Kasumi-1 (cell line): ENCODE results near the gene DCC.
"Not testable (repeated sequence)": the region's sequence is repeated elsewhere in the genome, so short reads cannot be mapped to it uniquely, and the experiment has no call there.

Source experiments
- DNase-seq, 2 experiments: peaks; one replicate each; lab custom pipeline; 2025; lab: John Stamatoyannopoulos, UW

Gene DCC

DNA sequence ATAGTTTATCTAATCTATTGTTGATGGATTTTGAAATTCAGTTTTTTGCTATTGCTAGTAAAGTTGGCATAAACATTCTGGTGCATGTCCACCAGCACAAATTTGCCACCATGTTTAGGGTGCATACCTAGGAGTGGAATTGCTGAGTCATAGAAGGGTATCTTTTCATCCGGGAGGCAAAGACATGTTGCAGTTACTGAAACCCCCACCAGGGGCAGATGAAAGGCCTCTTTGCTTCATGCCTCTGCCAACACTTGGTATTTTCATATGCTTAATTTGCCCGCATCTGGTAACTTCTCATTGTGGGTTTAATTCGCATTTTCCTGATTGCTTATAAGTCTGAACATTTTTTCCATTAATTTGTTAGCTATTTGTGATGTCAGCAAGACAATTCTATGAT lies 8.2 kb downstream of the DCC start:
- peak; percentile 3 to 11 for DNase-seq

DNA sequence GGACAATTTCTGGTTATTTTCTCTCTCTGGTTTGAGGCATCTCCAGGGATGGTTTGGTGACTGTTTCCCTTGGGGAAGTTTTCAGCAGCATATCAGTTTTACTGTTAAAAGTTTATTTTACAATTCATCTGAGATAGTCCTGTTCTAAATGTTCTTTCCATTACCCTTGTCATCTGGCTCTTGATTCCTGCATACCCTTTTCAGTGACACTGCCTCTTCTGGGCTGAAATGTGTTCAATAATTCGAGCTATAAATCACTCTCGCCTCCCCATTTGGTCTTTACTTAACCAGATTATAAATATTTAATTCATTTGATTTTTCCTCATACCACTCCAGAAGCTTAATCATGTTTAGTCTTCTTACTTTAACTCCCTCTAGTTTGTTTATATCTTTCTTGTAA lies 9.5 kb downstream of the DCC start:
- DNase-seq, result no peak

DNA sequence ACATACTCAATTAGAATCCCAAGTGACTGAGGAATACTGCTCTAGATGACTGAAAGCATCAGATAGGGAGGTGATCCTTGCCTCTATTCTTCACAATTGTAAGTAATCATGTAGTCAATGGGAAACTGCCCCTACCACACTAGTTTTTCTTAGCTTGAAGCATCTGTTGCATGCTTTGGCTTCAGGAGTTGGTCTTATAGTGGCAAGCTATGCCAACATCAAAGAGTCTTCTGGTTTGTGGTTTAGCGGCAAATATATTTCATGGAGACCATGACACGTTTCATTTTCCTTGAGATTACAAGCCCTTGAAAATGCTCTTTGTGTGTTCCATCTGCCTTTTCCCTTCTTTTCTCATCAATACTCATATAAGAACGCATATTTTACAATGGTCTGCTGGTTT lies 12.9 kb downstream of the DCC start:
- DNase-seq, result no peak

DNA sequence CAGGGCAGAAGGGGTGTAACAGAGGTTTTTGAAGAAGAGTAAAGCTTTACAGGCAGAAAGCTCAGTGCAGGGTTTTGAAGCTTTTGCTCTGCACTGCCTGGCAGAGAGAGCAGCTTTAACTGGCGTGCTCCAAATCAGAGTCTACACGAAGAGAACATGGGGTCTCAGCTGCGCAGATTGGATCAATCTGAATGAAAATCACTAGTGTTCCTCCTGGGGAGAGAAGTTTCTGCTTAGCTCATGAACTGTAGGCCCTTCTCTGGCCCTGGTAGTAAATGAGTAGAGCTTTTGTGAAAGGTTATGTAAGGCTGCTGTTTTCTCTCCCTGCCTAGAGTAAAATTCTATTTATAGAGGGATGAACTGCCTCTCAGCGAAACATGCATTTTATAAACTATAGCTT lies 13.6 kb downstream of the DCC start:
- DNase-seq, result no peak

DNA sequence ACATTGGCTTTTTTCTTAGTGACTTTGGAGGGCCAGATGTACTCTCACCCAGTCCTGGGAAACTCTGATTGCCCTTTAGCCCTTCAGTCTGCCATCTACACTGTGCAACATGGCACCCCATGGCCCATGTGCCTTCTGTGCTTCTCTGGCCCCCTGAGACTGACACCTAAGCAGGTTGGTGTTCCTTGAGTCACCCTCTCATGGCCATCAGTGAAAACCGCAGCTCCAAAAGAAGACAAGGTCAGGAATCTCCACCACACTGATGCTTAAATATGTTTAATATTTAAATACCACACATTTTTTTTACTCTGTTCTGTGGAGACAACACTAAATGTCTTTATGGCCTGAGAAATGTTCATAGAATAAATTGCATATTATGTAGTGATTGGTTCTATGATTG lies 23.9 kb downstream of the DCC start:
- no peak for DNase-seq

DNA sequence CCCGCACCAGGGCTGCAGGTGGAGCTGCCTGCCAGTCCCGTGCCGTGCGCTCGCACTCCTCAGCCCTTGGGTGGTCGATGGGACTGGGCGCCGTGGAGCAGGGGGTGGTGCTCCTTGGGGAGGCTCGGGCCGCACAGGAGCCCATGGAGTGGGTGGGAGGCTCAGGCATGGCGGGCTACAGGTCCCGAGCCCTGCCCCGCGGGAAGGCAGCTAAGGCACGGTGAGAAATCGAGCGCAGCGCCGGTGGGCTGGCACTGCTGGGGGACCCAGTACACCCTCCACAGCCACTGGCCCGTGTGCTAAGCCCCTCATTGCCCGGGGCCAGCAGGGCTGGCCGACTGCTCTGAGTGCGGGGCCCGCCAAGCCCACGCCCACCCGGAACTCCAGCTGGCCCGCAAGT lies 26.9 kb downstream of the DCC start:
- not testable (repeated sequence) for DNase-seq

DNA sequence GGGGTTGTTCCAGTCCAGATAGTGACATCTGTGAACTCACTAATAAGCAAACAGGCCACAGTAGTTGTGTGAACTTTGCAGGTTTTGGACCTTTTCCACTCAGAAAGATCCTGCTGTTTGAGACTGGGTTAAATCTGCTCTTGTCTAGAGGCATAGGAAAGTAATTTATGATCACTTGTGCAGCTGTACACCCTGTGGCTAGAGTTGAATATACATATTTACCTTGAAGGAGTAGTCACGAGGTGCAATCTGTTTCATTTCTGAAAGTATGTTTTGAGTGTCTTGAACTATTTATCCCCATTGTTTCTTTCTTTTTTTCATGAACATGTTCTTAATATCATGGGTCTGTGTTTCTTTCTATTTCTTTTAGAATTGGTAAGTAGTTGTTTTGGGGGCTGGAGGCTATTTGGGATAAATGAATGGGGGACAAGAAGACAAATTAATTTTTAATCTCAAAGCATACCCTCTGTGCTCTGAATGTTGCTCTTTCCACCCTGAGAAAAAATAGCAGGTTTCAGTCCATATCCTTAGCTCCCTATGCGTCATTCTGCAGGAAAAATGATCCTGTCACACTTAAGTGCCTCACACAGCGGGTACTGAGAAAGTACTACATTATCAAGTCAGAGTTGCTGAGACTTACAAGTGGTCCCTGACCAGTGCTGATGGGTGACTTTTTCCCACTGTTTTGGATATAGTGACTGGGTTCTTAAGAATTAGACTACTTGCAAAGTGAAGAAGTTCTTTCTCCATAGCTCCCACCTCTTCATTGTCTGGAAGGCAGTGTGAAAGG lies 28.2 kb downstream of the DCC start:
- DNase-seq, result no peak

DNA sequence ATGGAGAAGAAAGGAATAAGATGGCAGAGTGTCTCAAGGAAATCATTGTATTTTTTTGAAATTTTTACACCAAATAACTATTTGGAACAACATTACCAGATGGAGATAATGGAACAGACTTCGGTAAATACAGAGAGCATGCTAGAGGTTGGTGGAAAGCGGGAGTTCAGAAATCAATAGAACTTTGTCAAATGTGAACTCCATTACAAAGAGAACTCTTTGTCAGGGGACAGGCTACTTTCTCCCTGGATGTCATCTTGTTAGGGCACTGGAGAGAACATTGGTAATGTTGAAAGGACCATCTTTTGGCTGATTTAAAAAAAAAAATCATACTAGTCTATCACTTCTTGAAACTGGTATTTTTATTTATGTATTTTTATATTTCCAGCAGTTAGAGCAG lies 30.8 kb downstream of the DCC start:
- no peak for DNase-seq

DNA sequence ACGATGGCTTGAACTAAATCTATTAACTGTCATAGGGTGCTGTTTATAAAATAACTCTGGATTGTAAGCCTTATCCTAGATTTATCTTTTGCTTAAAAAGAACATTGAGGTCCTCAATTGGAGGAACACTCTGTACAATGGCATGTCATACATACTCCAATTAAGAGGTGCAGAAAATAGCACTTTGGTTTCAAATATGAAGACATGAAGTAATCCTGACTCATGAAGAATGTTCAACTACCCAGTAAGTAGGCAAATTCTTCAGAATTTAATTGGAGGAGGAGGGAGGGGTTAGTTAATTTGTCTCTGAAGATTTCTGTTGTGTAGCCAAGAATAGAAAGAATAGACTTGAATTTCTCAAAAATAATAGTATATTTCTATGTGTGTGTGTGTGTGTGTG lies 36.1 kb downstream of the DCC start:
- DNase-seq, result no peak

DNA sequence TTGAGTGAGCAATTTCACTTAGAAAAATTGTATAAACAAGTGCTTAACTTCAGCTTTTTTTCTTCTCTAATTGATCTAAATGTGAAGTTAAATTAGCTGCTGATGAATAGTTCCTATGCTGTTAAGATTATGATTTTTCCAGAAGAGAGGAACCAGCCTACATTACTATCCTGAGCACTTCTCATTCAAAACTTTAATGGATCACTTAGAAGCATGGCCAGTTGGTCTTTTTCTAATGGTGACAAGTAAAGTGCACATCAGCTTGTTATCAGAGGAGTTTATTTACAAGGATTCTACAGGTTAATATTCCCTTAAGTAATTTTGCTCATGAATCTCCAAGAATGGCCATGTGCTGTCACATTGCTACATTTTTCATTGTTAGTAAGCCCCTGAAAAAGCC lies 37.1 kb downstream of the DCC start:
- no peak for DNase-seq

DNA sequence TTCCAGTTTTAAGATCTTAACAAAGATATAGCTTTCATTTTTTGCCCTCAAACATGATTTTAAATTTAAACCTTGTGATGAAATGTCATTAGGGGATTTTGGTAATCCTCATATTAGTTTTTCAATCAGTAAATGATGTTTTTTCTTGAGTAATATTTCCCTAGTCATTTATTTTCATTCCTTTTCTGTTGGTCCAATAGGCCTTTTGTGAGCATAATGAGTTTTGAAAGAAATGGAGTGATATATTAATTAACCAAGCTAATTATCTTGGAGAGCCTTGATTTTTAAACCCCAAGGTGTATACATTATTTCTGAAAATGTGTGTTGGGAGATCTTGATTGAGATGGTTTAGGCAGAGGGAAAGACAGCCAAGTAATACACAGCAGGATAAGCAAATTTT lies 46.3 kb downstream of the DCC start:
- DNase-seq, result no peak

DNA sequence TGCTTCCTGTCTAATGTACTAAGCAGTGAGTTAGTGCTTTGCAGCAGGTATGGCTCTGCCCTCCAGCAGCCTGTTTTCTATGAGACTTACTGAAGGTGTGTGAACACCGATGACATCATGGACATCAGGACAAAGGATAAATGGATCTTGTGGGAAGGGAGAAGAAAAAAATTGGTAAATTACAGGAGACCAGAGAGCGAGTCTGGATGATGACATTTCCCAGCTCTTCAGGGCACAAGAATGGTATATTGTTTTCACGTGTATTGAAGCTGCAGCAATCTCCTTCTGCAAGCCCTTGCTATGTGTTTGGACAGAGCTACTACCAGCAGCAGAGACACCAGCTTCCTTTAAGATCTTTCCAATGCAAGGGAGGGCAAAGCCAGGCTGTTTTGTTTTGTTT lies 47.2 kb downstream of the DCC start:
- no peak for DNase-seq

DNA sequence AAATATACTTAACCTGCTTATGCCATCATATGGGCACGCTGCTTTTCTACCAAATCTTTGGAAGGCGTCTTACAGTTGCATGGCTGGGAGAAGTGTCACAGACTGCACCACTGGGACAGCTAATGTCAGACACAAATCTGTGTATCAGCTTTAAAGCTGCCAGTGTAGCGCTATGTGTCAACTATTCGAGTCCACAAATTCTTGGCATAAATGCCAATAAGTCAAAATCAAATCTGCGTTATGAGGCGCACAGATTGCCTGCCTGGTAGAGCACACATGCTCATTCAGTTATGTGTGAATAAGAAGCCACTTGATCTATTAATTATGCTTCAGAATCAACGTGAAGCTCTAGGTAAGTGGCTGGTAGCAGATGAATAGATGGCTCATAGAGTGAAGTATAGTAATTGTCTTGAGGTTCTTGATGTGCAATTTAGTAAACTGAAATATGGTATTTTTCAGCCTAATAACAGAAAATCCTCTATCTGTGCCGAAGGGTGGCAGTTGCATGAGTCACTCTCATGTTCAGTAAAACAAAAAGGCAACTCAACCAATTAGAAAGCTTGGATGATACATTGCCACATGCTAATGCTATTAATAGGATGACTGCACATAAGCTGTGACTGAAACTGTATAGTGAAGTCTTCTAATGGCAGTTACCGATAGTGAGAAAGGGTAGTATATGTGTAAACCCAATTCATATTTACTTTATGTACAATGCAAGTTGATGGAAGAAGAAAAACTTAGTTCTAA lies 52.0 kb downstream of the DCC start:
- DNase-seq, result no peak

DNA sequence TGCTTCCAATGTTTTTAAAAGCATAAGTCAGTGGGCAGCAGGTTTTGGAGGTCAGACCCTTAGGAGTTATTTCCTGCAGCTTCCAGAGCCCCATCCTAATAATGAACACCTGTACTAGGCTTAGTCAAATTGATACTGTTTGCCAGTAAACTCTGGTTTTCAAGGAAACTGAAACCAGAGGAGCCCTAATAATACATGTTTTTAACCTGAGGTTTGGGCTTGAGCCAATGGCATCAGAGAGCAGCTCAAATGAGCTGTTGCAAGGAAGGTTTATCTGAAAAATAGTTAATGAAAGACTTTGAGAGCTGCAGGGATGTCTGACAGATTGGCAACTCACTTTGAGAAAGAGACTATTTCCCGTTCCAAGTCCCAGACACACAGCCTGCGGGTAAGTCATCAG lies 54.6 kb downstream of the DCC start:
- DNase-seq, result no peak

DNA sequence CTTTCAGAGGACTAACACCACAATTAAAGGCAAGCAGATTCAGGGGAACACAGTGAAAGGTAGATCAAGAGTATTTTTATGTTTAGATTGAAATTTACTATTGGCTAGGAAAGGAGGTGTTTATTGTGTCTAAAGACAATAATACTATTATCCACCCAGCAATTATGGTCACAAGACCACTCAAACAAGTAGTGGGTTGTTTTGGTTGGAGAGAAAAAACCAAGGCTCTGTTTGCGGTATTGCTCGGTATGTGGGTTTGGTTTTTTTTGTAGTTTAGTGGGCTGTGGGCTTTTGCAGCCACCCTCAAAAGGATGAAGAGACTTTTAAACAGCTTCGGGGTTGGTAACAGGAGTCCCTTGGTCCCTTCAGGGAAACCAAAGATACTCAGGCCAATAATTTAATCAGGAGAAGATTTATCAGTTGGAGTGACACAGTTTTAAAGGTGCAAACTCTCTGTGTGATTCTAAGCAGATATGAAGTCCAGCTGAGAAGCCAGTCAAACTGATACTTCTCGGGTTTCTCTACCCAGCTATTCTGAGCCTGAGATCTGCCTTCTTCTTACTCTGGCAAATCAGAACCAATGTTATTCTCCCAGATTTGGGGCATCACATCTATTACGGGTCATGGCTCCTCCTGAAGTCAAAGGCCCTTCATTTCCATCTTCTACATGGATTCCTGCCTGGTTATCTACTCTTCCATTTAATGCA lies 55.3 kb downstream of the DCC start:
- no peak for DNase-seq

DNA sequence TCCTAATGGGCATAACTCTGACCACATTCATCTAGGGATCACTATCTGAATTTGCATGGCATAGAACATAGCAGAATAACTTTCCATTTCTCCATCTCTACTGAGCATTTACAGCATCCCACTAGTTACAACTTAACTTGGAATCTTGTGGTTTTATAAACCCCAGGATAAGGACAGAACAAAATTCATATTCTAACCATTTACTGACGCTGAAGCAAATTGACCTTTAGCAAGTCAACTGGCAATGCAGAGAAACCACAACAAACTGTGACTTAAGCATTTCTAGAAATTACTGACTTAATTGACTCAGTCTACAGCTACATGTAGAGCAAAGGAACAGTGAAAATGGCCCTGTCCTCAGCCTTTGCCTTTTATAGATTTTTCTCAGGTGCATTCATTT lies 61.2 kb downstream of the DCC start:
- no peak for DNase-seq

DNA sequence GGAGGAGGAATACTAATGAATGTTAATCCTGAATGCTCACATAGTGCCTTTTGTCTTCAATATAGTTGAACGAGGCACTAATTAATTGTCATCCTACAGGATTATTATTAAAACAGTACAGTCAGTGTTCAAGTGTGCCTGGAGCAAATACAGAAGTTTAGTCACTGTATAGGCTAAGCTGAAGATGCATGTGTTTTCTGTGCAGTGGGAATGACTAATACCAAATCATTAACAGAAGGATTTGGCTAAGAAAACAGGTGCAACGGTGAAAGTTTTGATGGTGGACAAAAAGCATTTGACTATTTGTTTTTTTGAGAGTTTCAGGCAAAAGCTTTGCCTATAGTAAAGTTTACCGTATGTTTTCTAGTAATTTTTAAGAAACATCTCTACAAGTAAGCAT lies 62.8 kb downstream of the DCC start:
- DNase-seq, result no peak

DNA sequence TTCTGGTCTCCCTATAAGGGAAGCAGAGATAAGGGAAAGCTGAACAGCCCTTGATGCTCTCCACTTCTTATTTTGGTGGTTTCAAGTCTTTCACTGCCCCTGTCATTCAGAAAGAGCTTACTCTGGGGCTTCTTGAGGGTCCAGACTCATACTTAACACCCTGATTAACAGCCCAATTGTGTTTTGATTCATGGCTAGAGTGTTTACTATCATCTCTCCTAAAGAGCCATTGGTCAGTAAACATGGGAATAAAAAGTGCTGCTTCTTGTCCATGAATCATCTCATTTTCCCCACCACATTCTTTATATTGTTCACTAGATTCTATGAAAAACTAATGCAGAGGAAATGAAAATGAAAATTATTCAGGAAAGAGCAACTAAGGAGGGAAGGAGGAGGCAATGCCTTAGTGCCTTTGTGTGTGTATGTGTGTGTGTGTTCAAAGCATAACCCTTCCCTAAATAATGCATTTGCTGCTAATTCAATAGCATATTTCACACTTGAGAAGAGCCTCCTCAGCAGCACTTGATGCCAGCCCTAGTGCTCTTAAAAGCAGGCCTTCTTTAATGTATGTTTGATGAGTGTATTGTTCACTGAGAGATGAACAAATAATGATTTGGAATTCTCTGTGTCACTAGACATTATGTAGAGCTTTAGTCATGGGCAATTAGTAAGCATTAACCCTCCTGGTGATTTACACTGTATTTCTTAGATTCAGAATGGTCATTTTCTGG lies 63.5 kb downstream of the DCC start:
- no peak for DNase-seq

DNA sequence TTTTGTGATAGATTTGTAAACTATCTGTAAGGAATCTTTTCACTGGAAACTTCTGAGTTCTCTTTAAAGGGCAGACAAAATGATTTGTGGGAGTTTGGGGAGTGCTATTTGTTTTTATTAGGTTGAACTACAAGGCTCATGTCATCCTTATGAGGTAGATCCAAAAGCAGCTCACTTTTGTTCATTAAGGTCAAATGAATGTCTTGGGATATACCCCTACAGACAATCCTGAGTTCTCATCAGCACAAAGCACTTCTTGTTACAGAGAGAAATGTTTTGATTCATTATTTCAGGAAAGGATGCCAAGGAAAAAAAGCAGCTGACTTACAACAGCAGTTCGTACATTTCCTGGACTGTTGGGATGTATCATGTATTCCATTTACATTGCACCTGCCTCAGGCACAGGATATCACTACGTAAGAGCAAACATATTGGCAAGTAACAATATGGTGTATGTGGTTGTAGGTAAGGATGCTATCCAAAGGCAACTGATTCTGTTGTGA lies 68.9 kb downstream of the DCC start:
- no peak for DNase-seq

DNA sequence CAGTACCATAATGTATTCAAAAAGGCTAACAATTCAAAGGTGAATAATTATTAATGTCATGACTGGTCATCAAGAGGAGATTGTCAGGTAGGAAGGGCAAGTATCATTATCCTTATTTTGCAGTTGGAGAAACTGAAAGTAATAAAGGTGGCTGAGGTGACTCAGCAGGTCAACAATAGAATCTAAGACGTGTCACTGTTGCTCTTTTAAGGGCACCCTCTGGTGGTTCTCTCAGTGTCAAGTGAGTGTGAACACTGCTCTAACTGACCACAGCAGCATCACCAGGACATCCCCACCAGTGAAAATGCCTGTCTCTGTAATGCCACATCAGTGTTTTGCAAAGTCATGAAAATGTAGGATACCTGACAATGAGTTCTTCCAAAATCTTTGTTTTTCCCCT lies 69.7 kb downstream of the DCC start:
- DNase-seq, result no peak

DNA sequence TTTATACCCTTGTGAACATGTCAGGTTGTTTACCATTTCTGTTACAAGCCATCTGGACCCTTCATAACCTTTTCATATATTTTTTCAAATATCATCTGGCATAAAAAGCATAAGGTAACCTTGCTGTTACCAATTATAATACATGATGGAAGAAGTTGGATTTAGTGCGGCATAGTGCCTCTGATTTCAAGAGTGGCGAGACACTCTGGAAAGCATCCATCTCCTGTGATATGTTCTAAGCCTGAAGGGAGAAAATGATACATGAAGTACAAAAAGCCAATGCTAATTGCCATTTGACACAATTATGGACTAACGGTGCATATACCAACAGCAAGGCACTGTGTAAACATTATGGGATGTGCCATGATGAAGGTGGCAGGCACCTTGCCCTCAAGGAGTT lies 75.1 kb downstream of the DCC start:
- no peak for DNase-seq

DNA sequence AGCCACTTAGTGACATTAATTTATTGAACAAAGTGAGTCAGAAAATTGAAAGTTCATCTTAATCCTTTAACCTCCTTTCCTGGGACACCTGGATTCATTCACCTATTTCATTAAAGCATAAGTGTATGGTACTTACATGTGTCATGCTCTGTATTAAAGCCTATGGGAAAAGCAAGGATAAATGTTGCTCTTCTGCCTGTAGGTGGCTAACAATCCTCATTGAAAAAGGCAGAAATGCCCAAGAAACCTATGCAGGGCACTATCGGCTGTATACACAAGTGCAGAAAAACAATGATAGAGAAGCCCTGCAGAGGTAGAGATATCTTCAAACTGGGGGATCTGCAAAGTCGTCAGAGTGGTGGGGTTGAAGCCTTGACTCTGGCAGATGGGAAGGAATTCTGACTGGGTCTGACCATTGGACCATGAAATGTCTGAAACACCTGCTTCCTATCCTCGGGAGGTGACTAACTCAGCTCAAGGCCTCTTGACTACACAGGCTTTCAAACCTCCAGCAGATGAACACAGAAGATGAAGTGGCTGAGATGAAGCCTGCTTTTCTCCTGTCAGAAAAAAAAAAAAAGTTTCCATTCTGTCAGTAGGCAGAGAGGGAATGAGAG lies 83.1 kb downstream of the DCC start:
- DNase-seq, result no peak
